Epidermal melanocyte (primary cell): ENCODE measurements around the gene WASHC2C.
"Not testable (repeated sequence)": the region's sequence is repeated elsewhere in the genome, so short reads cannot be mapped to it uniquely, and the experiment has no call there.

ENCODE experiments used
- DNase-seq: peaks from one replicate; pipeline ENCODE4 v3.0.0; 2011; ENCODE audit warnings: low spot score; ENCODE audit not compliant: insufficient read length

Gene WASHC2C, protein sequence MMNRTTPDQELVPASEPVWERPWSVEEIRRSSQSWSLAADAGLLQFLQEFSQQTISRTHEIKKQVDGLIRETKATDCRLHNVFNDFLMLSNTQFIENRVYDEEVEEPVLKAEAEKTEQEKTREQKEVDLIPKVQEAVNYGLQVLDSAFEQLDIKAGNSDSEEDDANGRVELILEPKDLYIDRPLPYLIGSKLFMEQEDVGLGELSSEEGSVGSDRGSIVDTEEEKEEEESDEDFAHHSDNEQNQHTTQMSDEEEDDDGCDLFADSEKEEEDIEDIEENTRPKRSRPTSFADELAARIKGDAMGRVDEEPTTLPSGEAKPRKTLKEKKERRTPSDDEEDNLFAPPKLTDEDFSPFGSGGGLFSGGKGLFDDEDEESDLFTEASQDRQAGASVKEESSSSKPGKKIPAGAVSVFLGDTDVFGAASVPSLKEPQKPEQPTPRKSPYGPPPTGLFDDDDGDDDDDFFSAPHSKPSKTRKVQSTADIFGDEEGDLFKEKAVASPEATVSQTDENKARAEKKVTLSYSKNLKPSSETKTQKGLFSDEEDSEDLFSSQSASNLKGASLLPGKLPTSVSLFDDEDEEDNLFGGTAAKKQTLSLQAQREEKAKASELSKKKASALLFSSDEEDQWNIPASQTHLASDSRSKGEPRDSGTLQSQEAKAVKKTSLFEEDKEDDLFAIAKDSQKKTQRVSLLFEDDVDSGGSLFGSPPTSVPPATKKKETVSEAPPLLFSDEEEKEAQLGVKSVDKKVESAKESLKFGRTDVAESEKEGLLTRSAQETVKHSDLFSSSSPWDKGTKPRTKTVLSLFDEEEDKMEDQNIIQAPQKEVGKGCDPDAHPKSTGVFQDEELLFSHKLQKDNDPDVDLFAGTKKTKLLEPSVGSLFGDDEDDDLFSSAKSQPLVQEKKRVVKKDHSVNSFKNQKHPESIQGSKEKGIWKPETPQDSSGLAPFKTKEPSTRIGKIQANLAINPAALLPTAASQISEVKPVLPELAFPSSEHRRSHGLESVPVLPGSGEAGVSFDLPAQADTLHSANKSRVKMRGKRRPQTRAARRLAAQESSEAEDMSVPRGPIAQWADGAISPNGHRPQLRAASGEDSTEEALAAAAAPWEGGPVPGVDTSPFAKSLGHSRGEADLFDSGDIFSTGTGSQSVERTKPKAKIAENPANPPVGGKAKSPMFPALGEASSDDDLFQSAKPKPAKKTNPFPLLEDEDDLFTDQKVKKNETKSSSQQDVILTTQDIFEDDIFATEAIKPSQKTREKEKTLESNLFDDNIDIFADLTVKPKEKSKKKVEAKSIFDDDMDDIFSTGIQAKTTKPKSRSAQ (N-terminal part only)

GRCh38 chr10:45726703-45727420 lies at the start of gene WASHC2C:
Gene WASHC2C, plus strand, starts transcription at chr10:45727266. Its CDS starts 52 bp downstream, at chr10:45727318.
- DNase-seq: peak; percentile 14

DNA sequence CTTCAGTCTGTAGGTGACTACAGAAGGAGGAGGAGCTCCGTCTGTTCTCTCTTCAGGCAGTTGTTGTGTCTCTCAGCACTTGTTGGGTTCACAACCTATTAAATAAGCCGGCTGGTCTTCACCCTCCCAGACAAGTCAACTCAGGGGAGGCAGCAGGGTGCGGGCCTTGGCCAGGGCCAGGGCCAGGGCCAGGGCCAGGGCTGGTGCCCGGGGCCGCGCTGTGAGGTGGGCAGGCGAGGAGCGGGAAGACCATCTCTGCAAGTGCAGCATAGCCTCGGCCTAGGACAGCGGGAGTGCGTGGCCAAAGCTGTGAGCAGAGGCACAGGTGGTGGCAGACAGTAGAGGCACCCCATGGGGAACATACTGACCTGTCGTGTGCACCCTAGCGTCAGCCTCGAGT lies 48.6 kb upstream of the WASHC2C start:
- DNase-seq: not testable (repeated sequence)

- DNase-seq: not testable (repeated sequence)
Measured at GRCh38 chr10:45710200-45710796, 16.8 kb upstream of the WASHC2C start.

DNA sequence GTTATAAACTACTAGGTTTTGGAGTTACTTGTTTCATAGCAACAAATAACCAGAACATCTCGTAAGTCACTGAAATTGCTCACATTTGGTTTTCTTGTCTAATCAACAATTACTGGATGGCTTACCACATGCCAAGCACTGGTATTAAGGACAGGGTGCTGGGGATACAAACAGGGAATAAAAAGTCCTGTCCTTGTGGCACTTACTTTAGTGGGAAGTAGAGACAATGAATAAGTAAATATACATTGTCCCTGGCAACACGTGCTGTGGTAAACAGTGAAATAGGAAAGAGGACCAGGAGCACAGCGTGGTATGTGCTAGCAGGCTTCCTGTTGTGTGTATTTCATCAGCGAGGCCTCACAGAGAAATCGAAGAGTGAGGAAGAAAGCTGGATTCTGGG lies 15.8 kb upstream of the WASHC2C start:
- not testable (repeated sequence) for DNase-seq

- not testable (repeated sequence) for DNase-seq
Measured at GRCh38 chr10:45717053-45717452, 10.0 kb upstream of the WASHC2C start.

DNA sequence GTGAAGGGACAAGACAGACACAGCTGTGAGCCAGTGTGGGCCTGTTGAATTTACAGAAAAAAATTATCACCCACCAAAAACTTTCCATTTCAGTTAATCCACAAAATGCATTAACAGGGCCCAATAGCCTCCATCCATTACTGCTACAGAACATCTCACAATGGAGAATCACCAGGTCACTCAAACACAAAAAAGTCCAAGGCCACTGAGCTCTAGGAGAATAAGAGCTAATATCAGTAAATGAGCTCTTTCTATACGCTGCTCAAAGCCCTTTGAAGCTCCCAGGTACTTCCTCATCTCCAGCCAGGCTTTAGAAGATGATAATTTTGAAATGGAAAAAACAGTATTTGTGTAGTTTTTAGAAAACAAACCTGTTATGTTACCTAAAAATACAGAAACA lies 9.4 kb upstream of the WASHC2C start:
- DNase-seq: not testable (repeated sequence)

- not testable (repeated sequence) for DNase-seq
Measured at GRCh38 chr10:45721503-45721902, 5.6 kb upstream of the WASHC2C start.

DNA sequence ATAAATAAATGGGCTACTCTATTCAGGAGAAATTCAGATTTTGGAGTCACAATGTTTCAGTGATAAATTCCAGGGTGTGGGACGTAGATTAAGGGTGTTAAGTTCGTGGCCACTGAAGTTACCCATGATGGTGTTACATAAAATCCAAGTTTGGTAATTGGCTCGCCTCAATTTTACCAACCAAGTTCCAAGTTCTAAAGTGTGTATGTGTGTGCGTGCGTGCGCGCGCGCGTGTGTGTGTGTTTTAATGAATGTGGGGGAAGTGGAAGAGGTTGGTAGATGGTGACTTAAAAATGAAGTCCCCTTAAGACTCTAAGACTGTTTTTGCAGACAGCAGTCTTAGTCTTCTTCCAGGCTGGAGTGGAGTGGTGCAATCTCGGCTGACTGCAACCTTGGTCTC lies 3.2 kb upstream of the WASHC2C start:
- not testable (repeated sequence) for DNase-seq

DNA sequence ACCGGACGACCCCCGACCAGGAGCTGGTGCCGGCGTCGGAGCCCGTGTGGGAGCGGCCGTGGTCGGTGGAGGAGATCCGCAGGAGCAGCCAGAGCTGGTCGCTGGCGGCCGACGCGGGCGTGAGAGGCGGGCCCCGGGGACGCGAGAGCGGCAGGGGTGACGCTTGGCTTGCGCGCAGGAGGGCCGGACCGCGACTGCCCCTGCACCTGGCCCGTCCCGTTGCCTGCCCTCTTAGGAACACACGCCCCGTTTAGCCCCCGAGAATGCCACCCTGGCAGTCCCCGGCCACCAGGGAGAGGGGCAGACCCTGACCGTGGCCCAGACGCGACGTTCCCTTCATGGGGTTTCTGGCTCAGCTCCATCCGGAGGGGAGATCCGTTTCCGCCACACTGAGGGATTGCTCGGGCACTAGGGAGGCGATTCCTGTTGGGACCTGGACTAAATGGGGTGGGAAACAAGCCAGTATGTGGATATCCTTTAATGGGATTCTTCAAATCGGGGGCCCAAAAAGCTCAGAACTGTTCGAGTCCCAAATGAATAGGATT lies 427 bp downstream of the WASHC2C start:
- DNase-seq: not testable (repeated sequence)

DNA sequence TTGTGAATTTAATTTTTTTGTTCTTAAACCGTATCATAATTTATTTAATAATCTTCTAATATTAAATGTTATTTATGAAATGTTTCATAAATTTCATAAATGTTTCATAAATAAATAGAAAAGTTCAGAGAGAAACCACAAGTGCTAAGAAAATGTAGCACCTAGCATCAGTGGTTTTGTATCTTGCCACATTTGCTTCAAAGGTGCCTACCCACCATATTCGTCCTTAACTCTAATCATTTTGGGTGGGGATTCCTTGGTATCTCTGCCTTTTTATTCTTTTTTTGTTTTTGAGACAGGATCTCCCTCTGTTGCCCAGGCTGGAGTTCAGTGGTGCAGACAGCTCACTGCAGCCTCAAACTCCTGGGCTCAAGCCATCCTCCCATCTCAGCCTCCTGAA lies 7.4 kb downstream of the WASHC2C start:
- DNase-seq: not testable (repeated sequence)

DNA sequence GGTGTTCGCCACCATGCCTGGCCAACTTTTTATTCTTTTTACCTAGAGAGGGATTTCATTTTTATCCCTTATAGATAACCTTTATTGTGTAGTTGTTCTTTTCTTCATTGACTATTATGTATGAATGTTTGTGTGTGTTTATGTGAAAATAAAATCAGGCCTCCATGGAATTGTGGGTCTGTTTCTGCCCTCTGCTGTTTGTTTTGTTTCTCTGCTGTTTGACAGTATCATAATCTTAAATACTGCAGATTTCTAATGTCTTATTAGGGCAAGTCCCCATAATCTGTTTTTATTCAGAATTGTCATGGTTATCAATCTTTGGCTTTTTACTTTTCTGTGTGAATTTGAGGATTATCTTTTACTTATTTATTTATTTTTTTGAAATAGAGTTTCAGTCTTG lies 7.8 kb downstream of the WASHC2C start:
- DNase-seq: not testable (repeated sequence)

- not testable (repeated sequence) for DNase-seq
Measured at GRCh38 chr10:45741559-45741958, 14.5 kb downstream of the WASHC2C start.

- DNase-seq: not testable (repeated sequence)
Measured at GRCh38 chr10:45742014-45742413, 14.9 kb downstream of the WASHC2C start.

- DNase-seq: not testable (repeated sequence)
Measured at GRCh38 chr10:45751141-45751540, 24.1 kb downstream of the WASHC2C start.

DNA sequence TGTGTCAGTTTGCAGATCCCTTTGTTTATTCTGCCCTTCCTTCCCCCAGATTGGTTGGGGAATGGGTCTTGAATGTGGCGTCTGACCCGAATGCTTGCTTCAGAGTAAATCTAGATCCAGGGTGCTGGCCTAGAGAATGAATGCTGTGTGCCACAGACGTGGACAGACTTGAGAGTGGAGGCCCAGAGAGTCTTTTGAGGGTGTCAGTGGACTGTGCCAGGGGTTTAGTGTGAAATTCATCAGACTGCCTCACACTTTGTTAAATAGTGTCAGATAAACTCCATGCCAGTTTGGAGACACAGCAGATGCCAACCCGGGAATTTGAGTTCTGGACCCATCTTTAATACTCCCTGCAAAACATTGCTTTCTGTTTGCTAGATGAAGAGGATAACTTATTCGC lies 25.1 kb downstream of the WASHC2C start:
- not testable (repeated sequence) for DNase-seq

DNA sequence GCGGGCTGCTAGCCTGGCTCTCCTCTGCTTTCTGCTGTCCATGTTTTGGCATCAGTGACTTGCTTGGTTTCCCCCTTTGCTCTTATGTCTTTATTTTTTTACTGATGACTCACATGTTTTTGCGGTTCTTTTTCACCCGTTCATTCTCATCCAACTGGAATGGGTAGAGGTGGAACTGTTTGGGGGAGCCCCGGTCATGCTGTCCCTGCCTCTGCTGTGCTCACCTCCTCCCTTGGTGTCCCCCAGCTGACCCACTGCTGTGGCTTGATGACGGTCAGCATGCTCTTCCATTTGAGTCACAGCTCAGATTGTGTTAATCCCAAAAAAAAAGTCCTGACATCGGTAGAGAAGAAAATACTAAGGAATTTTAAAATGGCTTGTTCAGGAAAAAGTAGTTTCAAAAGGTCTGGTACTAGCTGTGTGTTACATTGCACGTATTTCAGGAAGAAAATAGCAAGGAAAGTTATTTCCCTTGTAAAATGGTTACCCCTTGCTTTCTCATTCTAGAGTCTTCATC lies 27.0 kb downstream of the WASHC2C start:
- not testable (repeated sequence) for DNase-seq

GRCh38 chr10:45755083-45755482 lies 28.0 kb downstream of the WASHC2C start:
- not testable (repeated sequence) for DNase-seq

DNA sequence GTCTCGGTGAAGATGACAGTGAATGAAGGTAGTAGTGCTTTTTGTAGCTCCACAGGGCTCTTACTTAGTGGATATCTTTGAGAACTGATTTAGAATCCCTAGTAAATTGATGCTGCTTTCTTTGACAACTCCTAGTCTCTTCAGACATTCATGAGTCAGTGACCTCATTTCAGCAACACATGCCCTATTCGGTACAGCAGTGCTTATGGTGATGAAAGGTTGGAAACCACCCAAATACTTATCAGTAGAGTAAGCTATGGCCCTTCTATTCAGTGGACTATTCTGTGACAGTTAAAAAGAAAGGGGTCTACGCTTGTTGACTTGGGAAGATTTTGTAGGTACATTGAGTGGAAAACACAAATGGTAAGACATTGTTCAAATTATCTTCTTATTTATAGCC lies 29.0 kb downstream of the WASHC2C start:
- not testable (repeated sequence) for DNase-seq

GRCh38 chr10:45757661-45758396 lies 30.8 kb downstream of the WASHC2C start:
- not testable (repeated sequence) for DNase-seq
